ENCODE results near the gene CGB3. TPM values are rescaled to one million over a fixed set of nuclear protein-coding genes. Genes with fewer than 3 reads are reported as not detected.

The CGB3 gene
- total RNA-seq: not detected in 2 replicates

DNA sequence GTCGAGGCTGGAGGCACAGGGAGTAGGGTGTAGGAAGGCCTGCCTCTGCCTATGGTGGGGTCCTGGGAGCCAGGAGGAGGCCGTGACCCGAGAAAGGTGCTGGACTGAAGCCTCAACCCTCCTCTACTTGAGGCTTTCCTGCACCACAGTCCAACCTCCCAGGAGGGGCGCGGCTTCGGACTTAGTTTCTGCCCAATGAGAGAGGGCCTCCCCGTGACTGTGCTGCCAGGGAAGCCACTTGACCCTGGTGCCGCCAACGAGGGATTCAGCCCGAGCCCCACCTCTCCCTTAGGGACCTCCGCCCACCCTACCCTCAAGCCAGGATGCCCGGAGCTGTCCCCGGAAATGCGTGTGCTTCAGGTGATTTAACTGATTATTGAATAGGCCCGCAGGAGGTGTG, at the start of gene CGB3:
Gene CGB3 (minus strand): TSS at position 101 of the 400 bp plus-strand sequence. CDS start 362 bp downstream, outside the sequence.

DNA sequence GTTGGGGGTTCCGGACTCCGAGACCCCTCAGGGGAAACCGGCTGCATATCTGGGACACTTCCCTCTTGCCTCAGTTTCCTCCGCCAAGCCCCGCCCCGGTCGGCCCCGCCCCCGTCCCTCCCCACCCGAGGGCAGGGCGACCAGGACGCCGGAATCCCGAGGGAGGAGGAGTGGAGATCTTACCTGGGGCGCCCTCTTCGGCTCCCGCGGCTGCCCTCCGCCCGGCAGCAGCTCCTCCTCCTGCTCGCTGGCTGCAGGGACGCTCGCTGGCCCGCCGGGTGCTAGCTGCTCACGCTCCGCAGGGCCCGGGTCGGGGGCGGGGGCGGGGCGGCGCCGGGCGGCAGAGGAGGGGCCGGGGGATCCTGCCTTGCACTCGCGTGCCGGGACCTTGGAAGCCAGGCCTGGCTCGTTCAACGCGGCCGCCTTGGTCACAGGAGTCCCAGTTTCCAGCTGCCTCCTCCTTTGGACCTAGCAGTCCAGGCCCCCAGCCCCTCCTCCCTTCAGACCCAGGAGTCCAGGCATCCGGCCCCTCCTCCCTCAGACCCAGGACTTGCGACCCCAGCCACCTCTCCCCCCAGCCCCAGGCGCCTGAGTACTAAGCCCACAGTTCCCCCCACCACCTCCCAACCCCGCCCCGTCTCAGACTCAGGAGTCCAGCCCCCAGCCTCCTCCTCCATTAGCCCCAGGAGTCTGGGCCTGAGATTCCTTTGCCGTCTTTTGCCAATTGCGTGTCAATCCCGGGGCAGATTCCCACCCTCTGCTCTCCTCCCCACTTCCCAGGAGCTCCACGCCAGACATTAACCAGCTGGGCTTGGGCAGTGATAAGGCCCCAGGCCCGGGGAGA, 40.9 kb upstream of the CGB3 start, which contains the start of gene NTF4:
Gene NTF4 (minus strand): TSS at position 51 of the 844 bp plus-strand sequence. CDS start 2,821 bp downstream, outside the sequence.

DNA sequence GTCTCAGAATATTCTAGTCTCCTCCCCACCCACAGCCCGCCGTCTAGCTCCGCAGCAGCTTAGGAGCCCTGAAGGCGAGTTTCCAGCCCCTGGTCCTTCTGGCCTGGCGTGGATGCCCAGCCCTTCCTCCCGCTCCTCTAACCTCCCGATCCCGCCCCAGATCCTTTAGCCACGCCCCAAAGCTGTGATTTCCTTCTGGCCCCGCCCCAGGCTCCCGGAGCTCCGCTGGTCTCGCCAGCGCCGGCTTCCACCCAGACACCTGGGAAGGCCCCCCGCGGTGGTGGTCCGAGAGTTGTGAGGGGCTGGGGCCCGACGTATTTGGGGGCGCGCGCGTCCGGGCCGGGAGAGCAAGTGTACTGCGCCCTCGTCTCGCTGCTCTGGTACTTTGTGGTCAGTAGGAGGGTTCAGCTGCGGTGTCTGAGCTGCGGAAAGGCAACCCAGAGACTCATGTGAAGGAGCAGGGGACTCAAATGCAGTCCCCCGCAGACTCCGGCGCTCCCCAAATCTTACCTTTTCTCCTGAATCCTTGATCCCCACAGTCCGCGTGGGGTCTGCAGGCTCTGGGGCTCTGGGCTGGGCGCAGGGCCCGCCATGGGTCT, 33.6 kb upstream of the CGB3 start, which contains the start of gene CGB7:
Gene CGB7 (minus strand): TSS at position 114 of the 599 bp plus-strand sequence. CDS start 2,374 bp downstream, outside the sequence.

DNA sequence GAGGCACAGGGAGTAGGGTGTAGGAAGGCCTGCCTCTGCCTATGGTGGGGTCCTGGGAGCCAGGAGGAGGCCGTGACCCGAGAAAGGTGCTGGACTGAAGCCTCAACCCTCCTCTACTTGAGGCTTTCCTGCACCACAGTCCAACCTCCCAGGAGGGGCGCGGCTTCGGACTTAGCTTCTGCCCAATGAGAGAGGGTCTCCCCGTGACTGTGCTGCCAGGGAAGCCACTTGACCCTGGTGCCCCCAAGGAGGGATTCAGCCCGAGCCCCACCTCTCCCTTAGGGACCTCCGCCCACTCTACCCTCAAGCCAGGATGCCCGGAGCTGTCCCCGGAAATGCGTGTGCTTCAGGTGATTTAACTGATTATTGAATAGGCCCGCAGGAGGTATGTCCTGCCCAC, 24.9 kb upstream of the CGB3 start, which contains the start of gene CGB8:
Gene CGB8 (minus strand): TSS at position 101 of the 400 bp plus-strand sequence. CDS start 372 bp downstream, outside the sequence.

DNA sequence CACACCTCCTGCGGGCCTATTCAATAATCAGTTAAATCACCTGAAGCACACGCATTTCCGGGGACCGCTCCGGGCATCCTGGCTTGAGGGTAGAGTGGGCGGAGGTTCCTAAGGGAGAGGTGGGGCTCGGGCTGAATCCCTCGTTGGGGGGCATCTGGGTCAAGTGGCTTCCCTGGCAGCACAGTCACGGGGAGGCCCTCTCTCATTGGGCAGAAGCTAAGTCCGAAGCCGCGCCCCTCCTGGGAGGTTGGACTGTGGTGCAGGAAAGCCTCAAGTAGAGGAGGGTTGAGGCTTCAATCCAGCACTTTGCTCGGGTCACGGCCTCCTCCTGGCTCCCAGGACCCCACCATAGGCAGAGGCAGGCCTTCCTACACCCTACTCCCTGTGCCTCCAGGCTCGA, 19.4 kb upstream of the CGB3 start, which contains the start of gene CGB5:
Gene CGB5 (plus strand): TSS at position 301 of the 400 bp plus-strand sequence. CDS start 362 bp downstream, outside the sequence.

DNA sequence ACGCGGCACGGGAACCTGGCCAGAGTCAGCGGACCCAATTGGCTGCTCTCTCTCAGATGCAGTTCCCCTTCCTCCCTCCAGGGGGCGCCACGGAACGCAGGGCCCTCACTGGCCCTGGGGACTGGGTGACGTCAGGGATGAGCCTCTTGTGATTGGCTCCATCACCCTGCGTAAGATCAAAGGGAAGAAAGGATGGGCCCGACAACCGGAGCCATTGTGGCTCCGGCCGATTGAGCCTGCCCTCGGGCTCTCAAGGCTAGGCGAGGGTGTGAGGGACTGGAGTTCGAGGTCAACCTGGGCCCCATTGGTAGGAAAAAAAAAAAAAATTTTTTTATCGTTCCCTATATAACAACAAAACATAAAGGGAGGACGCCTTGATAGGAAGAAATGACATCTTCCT, 12.7 kb upstream of the CGB3 start, which contains the start of gene CGB1:
Gene CGB1 (minus strand): TSS at position 81 of the 400 bp plus-strand sequence. CDS start 184 bp downstream, outside the sequence.

DNA sequence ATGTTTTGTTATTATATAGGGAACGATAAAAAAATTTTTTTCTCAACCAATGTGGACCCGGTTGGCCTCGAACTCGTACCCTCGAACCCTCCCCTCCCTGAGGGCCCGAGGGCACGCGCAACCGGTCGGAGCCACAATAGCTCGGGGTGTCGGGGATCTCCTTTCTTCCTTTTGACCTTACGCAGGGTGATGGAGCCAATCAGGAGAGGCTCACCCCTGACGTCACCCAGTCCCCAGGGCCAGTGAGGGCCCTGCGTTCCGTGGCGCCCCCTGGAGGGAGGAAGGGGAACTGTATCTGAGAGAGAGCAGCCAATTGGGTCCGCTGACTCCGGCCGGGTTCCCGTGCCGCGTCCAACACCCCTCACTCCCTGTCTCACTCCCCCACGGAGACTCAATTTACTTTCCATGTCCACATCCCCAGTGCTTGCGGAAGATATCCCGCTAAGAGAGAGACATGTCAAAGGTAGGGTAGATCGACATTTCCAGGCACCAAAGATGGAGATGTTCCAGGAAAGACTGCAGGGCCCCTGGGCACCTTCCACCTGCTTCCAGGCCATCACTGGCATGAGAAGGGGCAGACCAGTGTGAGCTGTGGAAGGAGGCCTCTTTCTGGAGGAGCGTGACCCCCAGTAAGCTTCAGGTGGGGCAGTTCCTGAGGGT, 7.6 kb upstream of the CGB3 start, which contains the start of gene CGB2:
Gene CGB2 (plus strand): TSS at position 249 of the 660 bp plus-strand sequence. CDS start 206 bp downstream, at position 455.

DNA sequence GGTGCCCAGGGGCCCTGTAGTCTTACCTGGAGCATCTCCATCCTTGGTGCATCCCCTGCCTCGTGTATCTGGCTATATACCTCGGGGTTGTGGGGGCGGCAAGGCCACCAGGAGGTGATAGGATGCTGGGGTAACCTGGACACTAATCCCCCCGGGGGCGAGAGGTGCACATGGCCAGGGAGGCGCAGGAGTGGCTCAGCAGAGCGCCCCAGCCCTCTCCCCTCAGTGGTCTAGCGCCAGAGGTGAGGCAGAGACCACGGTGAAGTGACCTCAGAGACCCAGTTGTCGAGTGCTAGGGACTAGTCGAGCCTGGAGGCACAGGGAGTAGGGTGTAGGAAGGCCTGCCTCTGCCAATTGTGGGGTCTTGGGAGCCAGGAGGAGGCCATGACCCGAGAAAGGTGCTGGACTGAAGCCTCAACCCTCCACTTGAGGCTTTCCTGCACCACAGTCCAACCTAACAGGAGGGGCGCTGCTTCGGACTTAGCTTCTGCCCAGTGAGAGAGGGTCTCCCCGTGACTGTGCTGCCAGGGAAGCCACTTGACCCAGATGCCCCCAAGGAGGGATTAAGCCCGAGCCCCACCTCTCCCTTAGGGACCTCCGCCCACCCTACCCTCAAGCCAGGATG, 7.0 kb downstream of the CGB3 start, which contains the start of gene LHB:
Gene LHB (minus strand): TSS at position 51 of the 625 bp plus-strand sequence. CDS start 10 bp downstream, at position 41.

DNA sequence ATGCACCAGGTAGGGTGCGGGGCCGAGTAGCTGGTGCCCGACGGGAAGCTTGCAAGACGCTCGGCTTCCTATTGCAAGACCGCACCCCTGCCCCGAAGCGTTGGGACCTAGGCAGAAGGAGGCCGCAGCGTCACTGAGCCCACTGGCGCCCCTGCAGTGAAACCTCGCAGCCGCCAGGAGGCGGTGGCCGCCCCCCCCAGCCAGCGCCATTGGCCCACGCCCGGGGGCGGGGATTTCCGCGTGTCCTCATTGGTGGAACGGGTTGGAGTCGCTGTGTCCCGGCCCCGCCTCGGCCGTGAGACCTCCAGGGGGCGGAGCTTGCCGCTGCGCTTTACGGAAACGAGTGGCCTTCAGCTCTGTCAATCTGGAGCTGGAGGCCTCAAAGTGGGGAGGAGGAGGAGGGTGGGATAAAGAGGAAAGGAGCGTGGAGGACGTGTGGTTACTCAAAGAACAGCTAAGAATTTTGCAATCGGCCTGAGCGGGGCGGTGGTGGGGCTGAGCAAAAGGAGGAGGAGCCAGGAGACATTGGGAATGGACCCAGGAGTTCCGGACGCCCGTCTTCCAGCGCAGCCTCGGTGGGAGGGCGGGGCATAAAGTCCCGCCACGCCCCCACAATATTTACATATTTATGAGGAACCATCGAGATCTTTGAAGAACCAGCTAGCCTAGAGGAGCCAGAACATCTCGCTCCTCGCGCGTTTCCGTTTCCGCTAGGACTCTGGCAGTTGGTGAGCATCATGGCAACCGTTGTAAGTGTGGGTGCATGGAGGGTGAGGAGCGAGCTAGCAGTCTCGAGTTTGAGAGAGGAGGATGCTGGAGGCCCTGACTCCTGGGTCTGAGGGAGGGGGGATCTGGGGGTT, 30.7 kb downstream of the CGB3 start, which contains the start of the genes GYS1 and RUVBL2:
Gene GYS1 (minus strand): TSS at position 135 of the 860 bp plus-strand sequence. CDS start 197 bp downstream, outside the sequence.
Gene RUVBL2 (plus strand): TSS at position 713 of the 860 bp plus-strand sequence. CDS start 25 bp downstream, at position 738.

Other genes starting within 250 kb of the CGB3 start
- gene BCAT2, start 213.3 kb downstream of the CGB3 start, total RNA-seq: 22.2 and 27.1 TPM in 2 replicates
- 5.5 and 15.9 TPM in 2 replicates for gene HSD17B14, start 187.8 kb downstream of the CGB3 start, total RNA-seq
- gene PLEKHA4, start 155.7 kb downstream of the CGB3 start, total RNA-seq: 14.3 and 18.6 TPM in 2 replicates
- 48.1 and 56.8 TPM in 2 replicates for gene PPP1R15A, start 151.9 kb downstream of the CGB3 start, total RNA-seq
- 0.26 and 0.32 TPM in 2 replicates for gene TULP2, start 125.6 kb downstream of the CGB3 start, total RNA-seq
- 149 and 199 TPM in 2 replicates for gene NUCB1, start 124.0 kb downstream of the CGB3 start, total RNA-seq
- 1.6 TPM in 1 of 2 replicates, not detected in the other for gene DHDH, start 90.6 kb downstream of the CGB3 start, total RNA-seq
- gene BAX, start 69.5 kb downstream of the CGB3 start, total RNA-seq: 70.6 and 113 TPM in 2 replicates
- gene FTL, start 59.0 kb downstream of the CGB3 start, total RNA-seq: 4,288 and 4,455 TPM in 2 replicates
- 20.4 and 22.7 TPM in 2 replicates for gene GYS1, start 31.0 kb downstream of the CGB3 start, total RNA-seq
- gene RUVBL2, start 30.4 kb downstream of the CGB3 start, total RNA-seq: 166 and 207 TPM in 2 replicates
- not detected in 2 replicates for gene LHB, start 7.2 kb downstream of the CGB3 start, total RNA-seq
- gene CGB2, start 7.6 kb upstream of the CGB3 start, total RNA-seq: not detected in 2 replicates
- gene CGB1, start 12.6 kb upstream of the CGB3 start, total RNA-seq: not detected in 2 replicates
- gene CGB5, start 19.5 kb upstream of the CGB3 start, total RNA-seq: 0.16 TPM in 1 of 2 replicates, not detected in the other
- gene CGB8, start 24.8 kb upstream of the CGB3 start, total RNA-seq: not detected in 2 replicates
- 0.17 and 0.47 TPM in 2 replicates for gene CGB7, start 33.4 kb upstream of the CGB3 start, total RNA-seq
- 0.16 and 0.17 TPM in 2 replicates for gene NTF4, start 40.5 kb upstream of the CGB3 start, total RNA-seq
- gene KCNA7, start 48.4 kb upstream of the CGB3 start, total RNA-seq: not detected in 2 replicates
- gene SNRNP70, start 61.1 kb upstream of the CGB3 start, total RNA-seq: 128 and 142 TPM in 2 replicates
- gene LIN7B, start 90.0 kb upstream of the CGB3 start, total RNA-seq: 12.0 and 13.3 TPM in 2 replicates
- gene C19orf73, start 94.8 kb upstream of the CGB3 start, total RNA-seq: 0.16 and 0.77 TPM in 2 replicates
- 1.0 and 2.0 TPM in 2 replicates for gene PPFIA3, start 95.2 kb upstream of the CGB3 start, total RNA-seq
- 0.09 TPM in 1 of 2 replicates, not detected in the other for gene HRC, start 131.1 kb upstream of the CGB3 start, total RNA-seq
- gene TRPM4, start 133.5 kb upstream of the CGB3 start, total RNA-seq: 16.5 and 17.5 TPM in 2 replicates

Data from bronchial smooth muscle cell (primary cell).